HG03066 (cell line): ENCODE measurements around the gene UVRAG.
"Not testable (repeated sequence)": the region's sequence is repeated elsewhere in the genome, so short reads cannot be mapped to it uniquely, and the experiment has no call there.

ENCODE experiments used
- ATAC-seq: cut with Tn5 transposase; IDR thresholded peaks from one replicate; pipeline ENCODE4 v1.9.1; 2021; ENCODE audit warnings: low read depth; ENCODE audit not compliant: unreplicated experiment

UVRAG gene

DNA sequence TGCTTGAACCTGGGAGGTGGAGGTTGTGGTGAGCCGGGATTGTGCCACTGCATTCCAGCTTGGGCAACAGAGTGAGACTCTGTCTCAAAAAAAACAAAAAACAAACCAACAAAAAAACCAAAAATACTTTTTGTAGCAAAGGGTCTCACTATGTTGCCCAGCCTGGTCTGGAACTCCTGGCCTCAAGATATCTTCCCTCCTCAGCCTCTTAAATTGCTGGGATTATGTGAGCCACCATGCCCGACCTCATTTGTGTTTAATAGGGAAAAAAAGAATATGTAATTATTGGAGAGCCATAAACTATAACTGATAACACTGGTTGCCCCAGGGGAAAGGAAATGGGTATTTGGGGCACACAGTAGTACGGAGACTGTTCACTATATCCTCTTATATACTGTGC is 19.7 kb downstream of the UVRAG start:
- ATAC-seq, result no peak

DNA sequence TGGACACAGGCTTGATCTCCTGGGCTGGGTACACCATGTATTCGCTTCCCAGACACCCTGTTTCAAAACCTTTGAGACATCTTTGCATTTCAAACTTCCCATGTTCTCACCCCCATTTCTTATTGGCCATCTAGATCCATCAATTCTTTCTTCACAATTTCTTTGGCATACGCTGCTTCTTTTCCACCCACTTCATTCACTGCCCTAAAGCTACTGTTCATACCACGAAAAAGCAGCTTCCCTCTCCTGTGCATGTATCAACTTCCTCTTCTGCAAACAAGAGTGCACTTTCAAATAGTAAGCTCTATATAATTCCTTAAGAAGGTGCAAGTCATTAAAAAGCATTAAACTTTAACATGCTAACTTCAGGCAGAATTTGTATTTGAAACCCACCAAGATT is 21.4 kb downstream of the UVRAG start:
- no peak for ATAC-seq

DNA sequence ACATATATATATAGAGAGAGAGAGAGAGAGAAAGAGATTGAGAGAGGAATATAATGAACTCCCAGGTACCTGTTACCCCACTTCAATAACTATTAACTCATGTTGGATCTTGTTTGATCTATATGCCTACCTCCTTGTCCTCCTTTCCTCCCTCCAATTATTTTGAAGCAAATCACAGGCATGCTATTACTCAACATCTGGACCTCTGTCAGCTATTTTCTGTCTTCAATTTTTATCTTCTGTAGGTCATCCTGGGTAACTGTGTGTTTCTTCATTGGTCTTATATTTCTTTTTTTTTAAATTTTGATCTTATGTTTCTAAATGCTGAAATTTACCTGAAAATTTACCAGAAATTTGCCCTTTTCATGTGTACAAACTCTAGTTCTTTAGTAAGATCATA is 24.8 kb downstream of the UVRAG start:
- ATAC-seq, result no peak

DNA sequence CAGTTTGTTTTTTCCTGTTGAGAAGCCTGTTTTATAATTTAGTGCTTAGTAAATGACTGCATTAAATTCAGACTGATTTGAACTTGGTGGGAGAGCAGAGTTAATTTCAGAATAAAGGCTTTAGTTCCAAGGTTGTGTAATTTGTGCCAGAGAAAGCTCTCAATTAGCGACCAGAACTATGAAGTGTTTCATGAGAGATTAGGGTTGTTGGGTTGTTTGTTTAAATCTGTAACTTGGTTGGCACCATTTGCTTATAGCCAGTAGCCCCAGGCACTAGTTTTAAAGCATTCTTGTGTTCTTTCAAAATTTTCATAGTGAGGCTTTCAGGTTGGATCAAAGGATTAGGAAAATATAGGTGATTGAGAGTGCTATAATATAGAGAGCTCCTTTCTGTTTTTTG is 25.5 kb downstream of the UVRAG start:
- no peak for ATAC-seq

DNA sequence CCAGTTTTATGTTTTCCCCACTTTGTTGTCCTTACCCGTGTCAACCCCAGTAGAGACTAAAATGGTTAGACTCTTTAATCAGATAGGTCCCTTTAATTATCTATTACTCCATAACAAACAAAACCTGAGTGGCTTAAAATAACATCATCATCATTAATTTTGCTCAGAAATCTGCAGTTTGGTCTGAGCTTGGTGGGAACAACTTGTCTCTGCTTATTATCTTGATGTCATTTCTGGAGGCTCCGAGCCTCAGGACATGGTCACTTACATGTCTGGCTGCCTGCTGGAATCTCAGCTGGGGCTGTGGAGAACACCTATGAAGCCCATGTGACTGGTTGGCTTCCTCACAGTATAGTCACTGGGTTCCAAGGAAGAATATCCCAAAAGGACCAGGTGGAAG is 26.7 kb downstream of the UVRAG start:
- no peak for ATAC-seq

DNA sequence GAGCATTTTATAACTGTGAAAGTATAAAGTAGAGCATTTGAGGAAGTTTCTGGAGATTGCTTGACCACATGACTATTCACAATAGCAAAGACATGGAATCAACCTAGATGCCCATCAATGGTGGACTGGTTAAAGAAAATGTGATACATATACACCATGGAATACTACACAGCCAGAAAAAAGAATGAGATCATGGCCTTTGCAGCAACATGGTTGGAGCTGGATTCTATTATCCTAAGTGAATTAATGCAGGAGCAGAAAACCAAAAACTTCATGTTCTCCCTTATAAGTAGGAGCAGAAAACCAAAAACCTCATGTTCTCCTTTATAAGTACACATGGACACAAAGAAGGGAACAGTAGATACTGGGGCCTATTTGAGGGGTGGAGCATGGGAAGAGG is 30.3 kb downstream of the UVRAG start:
- no peak for ATAC-seq

DNA sequence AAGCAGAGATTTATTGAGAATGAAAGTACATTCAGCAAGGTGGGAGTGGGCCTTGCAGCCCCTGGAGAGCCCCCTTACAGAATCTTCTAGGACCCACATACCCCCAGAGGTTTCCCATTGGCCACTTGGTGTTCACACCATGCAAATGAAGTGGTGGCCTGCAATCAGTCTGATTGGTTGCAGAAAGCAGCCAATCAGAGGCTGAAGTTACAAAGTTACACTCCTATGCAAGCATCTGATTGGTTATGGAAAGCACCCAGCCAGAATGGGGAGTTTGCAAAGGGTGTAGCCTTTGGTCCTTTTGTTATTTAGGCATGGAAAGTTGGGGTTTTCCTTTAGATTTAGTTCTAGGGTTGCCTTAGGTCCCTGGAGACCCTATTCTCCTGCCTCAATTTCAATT is 34.9 kb downstream of the UVRAG start:
- no peak for ATAC-seq

DNA sequence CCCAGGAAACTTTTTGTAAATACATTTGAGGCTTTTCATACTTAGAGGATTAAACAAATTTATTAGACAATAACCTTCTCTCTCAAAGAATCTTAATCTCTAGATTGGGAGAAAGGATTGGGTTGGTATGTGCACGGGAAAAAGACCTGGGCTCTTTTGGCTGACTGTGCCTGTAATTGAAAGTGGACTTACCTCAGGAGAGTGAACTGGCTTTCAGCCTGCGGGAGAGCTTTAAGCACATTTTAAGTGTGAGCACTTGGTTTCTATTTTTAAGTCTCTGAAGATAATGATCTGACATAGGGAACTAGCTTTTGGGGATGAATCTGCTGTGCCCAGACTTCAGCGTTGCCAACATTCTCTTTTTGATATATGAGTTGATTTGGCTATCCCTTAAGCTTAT is 35.8 kb downstream of the UVRAG start:
- no peak for ATAC-seq

DNA sequence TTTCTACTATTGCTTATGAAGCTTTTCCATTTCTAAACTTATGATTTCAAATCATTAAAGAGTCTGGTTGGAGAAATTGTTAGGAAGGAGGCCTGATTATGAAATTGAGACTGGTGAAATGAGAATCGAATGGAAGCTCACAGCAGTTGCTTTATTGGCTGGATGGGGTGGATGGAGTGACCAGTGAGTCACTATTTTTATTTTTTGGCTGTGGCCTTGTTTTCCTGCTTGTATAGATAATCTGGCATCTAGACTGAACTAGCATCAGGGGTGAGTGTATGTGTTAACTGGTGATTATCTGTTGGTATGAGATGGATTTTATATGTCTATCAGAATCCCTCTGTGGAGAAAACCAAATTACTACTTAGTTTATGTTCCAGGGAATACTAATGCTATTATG is 36.2 kb downstream of the UVRAG start:
- no peak for ATAC-seq

DNA sequence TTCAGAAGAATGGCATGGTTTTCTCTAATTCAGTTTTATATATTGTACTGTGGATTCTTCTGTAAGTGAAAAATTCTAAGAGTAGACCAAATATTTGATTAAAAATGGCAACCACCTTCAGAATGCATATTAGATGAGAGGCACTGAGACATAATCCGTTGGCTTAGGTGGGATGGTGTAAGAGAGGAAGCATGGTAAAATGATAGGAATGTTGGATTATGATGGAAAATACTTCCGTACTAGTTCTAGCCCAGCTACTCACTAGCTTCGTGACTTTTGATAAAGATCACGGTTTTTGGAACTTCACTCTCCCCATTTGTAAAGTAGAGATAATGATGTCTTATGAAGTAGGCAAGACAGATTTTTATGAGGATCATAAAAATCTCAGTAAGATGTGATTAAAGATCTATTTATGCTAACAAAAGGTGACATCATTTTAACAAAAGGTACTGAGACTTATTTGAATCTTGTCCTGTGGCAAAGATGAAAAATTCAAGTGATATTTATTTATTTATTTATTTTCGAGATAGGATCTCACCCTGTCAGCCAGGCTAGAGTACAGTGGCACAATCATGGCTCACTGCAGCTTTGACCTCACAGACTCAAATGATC is 37.5 kb downstream of the UVRAG start:
- no peak for ATAC-seq

DNA sequence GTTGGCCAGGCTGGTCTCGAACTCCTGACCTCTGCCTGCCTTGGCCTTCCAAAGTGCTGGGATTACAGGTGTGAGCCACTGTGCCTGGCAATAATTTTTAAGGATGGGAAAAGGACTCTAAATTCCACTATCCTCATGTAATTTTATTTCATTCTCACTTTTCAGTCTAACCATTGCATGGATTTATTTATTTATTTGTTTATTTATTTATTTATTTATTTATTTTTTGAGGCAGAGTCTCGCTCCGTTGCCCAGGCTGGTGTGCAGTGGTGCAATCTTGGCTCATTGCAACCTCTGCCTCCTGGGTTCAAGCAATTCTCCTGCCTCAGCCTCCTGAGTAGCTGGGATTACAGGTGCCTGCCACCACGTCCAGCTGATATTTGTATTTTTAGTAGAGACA is 38.6 kb downstream of the UVRAG start:
- ATAC-seq, result not testable (repeated sequence)

DNA sequence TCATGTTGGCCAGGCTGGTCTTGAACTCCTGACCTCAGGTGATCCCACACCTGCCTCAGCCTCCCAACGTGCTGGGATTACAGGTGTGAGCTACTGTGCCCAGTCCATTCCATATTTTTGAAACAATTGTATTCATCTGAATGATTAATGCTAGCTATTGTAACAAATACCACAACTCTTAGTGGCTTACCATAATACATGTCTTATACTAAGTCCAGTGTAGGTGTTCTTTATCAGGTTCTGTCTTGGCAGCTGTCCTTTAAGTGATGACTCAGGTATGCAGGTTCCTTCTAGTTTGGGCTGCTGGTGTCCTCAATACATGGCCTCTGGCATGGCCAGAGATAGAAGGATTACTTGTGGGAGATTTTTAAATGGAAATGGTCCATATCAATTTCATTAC is 39.0 kb downstream of the UVRAG start:
- no peak for ATAC-seq

DNA sequence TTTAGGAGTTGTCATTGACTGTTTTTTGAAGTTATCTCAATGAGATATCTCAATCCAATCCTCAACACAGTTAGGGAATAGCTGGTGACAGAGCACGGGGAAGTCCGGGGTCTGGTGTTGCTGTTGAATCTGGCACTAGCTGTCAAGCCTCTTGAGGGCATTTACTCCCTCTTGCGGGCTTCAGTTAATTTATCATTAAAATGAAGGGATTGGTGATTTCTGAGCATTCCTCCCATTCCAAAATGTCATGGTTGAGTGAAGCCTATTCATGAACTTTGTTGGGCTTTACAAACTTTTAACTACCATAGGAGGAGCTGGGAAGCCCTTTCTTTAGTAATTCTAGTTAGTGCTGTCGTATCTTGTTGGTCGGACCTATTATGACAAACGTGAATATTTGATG is 40.2 kb downstream of the UVRAG start:
- no peak for ATAC-seq

DNA sequence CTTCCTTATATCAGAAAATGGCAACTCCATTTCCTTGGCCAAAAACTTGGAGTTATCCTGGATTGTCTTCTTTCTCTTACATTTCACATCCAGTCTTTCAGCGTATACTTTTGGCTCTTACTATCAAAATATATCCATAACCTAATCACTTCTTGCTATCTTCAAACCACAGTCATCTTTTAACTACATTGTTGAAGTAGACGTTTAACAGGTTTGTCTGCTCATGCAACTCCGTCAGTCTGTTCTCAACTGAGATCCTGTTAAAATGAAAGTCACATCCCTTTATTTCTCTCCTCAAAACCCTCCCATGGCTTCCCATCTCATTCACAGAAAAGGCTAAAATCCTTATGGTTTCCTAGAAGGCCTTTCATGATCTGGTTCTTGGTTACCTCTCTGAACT is 41.9 kb downstream of the UVRAG start:
- no peak for ATAC-seq

DNA sequence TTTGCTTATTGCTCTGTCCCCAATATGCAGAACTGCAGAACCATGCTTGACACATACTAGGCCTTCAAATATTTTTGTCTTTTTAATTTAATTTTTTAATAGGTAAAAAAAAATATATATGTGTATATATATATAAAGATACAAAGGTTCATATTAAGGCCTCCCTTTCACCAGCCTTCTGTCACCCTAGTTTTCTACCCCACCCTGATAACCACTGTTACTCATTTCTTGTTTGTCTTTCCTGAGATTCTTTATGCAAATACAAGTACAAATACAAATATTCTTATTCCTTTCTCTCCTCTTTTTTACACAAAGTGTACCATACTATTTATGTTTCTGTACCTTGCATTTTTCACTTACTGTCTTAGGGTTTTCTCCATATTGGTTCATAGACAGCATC is 43.0 kb downstream of the UVRAG start:
- ATAC-seq, result no peak

DNA sequence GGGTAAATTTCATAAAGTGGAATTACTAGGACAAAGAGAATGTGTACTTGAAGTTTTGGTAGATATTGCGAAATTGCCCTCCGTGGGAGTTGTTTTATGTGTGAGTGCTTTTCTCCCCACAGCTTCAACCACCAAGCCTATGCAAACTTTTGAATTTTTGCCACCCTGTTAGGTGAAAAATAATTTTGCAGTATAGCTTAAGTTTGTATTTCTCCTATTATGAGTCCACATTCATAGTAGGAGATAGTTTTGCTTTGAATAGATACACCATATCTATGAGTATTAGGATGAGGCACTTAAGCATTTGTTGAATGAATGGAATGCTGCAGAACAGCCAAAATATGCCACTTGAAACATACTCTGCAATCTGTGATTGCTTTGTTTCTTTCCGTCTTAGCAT is 43.6 kb downstream of the UVRAG start:
- no peak for ATAC-seq

DNA sequence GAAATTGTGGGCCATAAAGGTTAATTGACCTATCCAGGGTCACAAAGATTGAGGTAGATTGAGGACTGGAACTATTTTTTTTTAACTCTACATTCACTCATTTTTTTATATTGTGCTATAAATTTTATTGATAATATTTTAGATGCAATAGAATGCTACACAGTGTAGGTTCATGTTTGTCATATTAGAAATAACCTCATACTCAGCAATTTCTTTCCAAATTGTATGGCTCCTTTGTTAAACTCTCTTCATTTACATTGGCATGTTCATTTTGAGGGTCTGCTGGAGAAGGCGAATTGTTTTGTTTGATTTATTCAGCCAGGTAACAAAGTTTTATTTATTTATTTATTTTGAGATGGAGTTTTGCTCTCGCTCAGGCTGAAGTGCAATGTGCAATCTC is 44.6 kb downstream of the UVRAG start:
- ATAC-seq, result no peak

DNA sequence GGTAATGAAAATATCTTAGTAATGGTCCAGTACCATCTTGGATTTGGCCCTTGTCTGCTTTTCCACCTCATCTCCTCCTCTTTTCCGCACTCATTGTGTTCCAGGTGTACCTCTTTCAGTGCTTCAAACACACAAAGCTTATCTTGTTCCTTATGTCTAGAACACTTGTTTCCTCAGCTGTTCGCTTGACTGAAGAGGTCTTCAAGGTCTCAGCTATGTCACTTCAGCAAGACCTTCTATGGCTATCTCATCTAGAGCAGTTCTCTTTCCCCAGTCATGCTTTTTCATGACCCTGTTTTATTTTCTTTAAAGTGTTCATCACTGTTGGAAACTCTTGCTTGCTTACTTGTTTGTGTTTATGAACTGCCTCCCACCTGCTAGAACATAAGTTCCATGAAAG is 47.4 kb downstream of the UVRAG start:
- no peak for ATAC-seq

DNA sequence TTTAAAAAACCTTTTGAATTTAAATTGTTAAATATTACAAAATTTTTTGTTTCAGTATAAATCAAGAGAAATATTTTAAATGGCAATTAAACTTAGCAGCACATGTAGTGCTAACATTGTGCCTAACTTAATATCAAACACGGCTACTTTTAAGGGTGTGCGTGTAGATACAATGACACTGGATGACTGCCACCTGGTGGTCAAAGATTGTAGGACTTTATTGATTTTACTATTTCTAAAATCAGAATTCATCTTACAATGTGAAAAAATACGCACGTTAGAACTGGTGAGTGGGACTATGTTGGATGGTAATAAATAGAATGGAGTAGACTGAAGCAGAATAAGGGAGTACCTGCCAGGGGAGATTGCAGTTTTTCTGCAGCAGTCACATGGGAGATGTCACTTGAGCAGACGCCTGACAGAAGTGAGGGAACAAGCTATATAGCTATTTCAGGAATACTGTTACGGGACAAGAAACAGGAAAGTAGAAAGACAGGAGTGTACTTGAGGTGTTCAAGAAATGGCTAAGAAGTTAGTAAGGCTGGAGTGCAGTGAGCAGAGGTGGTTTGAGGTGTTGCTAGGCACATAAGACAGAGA is 52.9 kb downstream of the UVRAG start:
- ATAC-seq, result no peak

DNA sequence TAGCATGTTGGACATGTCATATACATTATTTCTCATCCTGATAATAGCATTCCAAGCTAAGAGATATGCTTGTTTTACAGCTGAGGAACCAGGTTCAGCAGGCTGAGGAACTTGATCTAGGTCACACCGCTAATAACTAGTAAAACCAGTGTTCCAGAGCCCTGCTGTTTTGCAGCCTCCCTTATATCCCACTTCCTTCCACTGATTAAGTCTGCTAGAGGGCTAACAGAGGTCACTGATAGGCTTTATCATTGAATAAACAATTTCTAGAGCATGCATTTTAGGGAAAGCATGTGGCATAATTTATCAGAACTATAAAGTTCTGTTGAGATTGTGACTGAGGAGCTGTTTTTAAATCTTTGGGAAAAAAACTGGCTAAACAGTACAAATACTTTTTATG is 54.0 kb downstream of the UVRAG start:
- no peak for ATAC-seq

DNA sequence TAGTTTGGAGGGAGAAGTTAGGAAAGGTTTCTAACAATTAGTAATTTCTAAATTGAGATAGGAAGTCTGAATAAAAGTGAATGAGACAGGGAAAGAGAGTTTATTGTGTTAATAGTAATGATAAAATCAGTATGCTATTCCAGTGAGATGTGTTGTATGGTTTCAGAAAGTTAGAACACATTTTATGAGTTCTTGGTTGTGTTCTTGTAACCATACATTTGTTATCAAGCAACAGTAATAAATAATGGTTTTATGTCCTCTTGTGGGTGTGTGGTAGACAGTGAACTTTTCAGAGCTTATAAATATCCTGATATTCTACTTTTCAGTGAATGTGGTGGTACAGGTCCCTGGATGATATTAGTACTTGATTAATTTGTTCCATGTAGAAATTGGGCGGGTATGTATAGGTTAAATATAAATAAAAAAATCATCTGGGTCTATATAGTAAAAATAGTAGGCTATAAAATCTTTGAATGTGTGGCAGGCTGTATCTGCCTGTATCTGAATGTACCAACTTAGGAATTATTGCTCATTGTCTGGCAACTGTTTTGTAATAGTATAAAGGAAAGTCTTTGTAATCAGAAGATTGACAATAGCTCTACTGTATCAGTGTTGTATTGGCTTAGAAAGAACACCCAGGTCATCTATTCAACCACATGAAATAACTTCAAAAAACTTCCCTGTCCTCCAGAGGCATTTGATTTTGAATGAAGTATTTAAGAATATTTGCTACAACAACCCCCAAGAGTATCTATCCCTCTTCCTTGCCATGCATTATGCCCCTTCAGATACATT is 54.8 kb downstream of the UVRAG start:
- no peak for ATAC-seq

DNA sequence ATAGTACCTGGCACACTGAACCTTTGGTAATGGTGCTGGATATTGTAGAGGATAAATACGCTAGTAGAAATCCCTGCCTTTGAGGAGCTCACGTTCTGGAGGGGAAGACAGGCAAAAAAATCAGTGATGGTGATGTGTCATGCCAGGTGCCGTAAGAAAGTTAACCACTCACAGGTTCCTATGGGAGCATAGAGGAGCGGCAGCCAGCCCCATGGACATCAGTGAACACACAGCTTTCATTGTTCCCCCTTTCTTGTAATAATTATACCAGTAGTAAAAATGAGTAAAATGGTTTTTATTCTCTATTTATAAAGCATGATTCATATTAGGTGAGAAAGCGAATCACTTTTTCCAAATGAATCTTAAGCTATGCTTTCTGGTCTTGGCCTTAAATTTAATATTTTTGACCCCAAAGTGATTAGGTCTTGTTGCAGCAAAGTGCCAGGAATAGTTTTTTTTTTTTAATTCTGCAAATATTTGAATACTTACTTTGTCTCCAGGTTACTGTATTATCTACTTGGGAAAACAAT is 57.9 kb downstream of the UVRAG start:
- ATAC-seq, result no peak
